Endothelial cell of hepatic sinusoid (primary cell): ENCODE results near the gene BICC1.
"Not testable (repeated sequence)": the region's sequence is repeated elsewhere in the genome, so short reads cannot be mapped to it uniquely, and the experiment has no call there.

ENCODE experiments used
- in situ Hi-C: cut with HindIII; loops from 2 replicates; pipeline ENCODE4 v1.10.0; 2017; ENCODE audit warnings: low sequenced_read_pairs

Gene BICC1

GRCh38 chr10:58593008-58593407 lies 80.3 kb downstream of the BICC1 start:
- in situ Hi-C loops = loop anchor here (5.0 kb wide), 1 partner anchor 84 kb away; no protein-coding TSS in a partner anchor

- in situ Hi-C loops = not testable (repeated sequence)
Measured at GRCh38 chr10:58597211-58597610, 84.5 kb downstream of the BICC1 start.

GRCh38 chr10:58599927-58600553 lies 87.4 kb downstream of the BICC1 start:
- in situ Hi-C loops = no loop called here

- in situ Hi-C loops = no loop called here
Measured at GRCh38 chr10:58608351-58608750, 95.7 kb downstream of the BICC1 start.

- in situ Hi-C loops = no loop called here
Measured at GRCh38 chr10:58608826-58609531, 96.3 kb downstream of the BICC1 start.

GRCh38 chr10:58609532-58610150 lies 97.0 kb downstream of the BICC1 start:
- in situ Hi-C loops = no loop called here

GRCh38 chr10:58615237-58615935 lies 102.7 kb downstream of the BICC1 start:
- in situ Hi-C loops = no loop called here

GRCh38 chr10:58618158-58618676 lies 105.5 kb downstream of the BICC1 start:
- in situ Hi-C loops = no loop called here

GRCh38 chr10:58621379-58622077 lies 108.9 kb downstream of the BICC1 start:
- in situ Hi-C loops = no loop called here

GRCh38 chr10:58622246-58622645 lies 109.6 kb downstream of the BICC1 start:
- in situ Hi-C loops = no loop called here

- in situ Hi-C loops = no loop called here
Measured at GRCh38 chr10:58625070-58625469, 112.4 kb downstream of the BICC1 start.

- in situ Hi-C loops = no loop called here
Measured at GRCh38 chr10:58627392-58627791, 114.7 kb downstream of the BICC1 start.

- in situ Hi-C loops = no loop called here
Measured at GRCh38 chr10:58631715-58632114, 119.0 kb downstream of the BICC1 start.

- in situ Hi-C loops = no loop called here
Measured at GRCh38 chr10:58632216-58632615, 119.5 kb downstream of the BICC1 start.

GRCh38 chr10:58637352-58637751 lies 124.7 kb downstream of the BICC1 start:
- in situ Hi-C loops = no loop called here

- in situ Hi-C loops = no loop called here
Measured at GRCh38 chr10:58638388-58638787, 125.7 kb downstream of the BICC1 start.

GRCh38 chr10:58641095-58641531 lies 128.4 kb downstream of the BICC1 start:
- in situ Hi-C loops = no loop called here

- in situ Hi-C loops = no loop called here
Measured at GRCh38 chr10:58641708-58642107, 129.0 kb downstream of the BICC1 start.

- in situ Hi-C loops = no loop called here
Measured at GRCh38 chr10:58642283-58642682, 129.6 kb downstream of the BICC1 start.

GRCh38 chr10:58642916-58643428 lies 130.3 kb downstream of the BICC1 start:
- in situ Hi-C loops = no loop called here
